Sigmoid colon (tissue), 4 donors: Measurements from ENCODE around the gene ANO2.

Experiments
- CTCF ChIP-seq, 4 experiments: fragments of 450-650 bp in 3 of 4; fragments of 200-600 bp in 1 of 4; IDR thresholded peaks; one replicate each; pipeline ENCODE4 v1.5.1; 2016 to 2019; ENCODE audit warnings: antibody characterized with exemption in 4 of 4, mild to moderate bottlenecking in 3 of 4, moderate library complexity in 2 of 4
- EP300 ChIP-seq, 4 donors: sonication (generic); formaldehyde crosslinking; IDR thresholded peaks; one replicate each; pipeline ENCODE4 v1.6.1; 2017; ENCODE audit warnings: antibody characterized with exemption in 4 of 4

DNA sequence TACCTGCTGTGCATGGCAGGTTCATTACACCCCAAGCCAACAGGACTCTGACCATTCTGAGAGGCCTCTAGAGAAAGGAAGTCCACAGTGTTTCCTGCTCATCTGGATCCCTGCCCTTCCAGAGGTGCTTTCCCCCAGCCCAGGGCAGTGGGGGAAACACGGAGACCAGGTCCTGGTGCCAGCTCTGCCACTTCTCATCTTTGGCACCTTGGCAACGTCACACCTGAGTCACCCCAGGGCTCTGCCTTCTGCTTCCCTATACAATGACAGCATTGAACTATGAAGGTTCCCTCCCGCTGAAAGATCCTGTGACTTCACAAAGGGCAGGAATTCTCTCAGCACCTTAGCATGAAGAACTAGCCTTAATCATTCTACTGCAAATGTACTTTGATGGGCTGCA is 74.9 kb downstream of the ANO2 start:
- TF ChIP-seq CTCF (IDR thresholded peaks at IDR 0.05): no peak
- no peak for TF ChIP-seq EP300 (IDR thresholded peaks at IDR 0.05)
